Stimulated activated CD8-positive, alpha-beta memory T cell treated with anti-CD3 and anti-CD28 coated beads, Interleukin-12 subunit alpha, Interleukin-12 subunit beta, amount 100 ng/mL, for 1 hour (primary cell): ENCODE measurements around the gene GNPTAB.
A peak's percentile ranks its signal among the peaks of the same experiment; 100 is the strongest.
"Not testable (repeated sequence)": the region's sequence is repeated elsewhere in the genome, so short reads cannot be mapped to it uniquely, and the experiment has no call there.

ENCODE experiments used
- DNase-seq: peaks from one replicate; pipeline ENCODE4 v3.0.0-alpha.2; 2020; ENCODE audit warnings: low read depth

GNPTAB gene

DNA sequence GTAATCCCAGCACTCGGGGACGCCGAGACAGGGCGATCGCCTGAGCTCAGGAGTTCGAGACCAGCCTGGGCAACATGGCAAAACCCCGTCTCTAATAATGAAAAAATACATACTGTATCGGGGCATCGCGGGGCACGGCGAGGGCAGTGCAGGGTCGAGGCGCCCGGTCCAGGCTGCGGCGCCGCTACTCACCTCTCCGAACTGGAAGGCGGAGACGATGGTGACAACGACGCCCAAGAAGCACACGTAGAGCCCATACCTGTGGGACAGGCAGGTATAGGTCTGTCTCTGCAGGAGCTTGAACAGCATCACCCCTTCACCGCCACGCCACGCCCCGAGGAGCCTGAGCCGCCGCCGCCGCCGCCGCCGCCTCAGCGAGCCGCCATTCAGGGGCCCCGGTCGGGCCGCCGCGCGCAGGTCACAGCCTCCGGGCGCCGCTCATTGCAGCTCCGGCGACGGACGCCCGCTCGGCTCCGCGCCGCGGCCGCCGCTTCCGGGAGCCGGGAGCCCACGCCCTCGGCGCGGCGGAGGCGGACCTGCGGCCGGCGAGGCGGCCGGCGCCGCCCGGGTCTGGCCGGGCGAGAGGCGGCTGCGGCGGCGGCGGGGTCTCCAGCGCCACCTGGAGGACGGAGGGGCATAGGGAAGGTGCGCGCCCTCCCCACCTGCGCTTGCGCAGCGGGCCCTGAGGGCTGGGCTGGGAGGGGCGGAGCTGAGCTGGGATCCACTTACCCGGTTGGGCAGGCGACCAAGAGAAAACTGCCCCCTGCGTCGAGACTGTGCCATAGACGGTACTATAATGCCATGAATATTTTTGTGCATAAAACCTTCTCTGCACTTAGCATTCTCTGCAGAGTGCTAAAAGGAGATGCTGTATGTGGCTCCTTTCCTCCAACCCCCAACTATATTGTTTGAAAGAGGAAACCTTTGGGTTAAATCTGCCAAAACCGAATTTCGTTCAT is at the start of gene GNPTAB:
TSS of gene GNPTAB (minus strand) at position 593 of the 959 bp plus-strand sequence. CDS start at position 309, 284 bp downstream.
- peak; percentile 94 for DNase-seq

DNA sequence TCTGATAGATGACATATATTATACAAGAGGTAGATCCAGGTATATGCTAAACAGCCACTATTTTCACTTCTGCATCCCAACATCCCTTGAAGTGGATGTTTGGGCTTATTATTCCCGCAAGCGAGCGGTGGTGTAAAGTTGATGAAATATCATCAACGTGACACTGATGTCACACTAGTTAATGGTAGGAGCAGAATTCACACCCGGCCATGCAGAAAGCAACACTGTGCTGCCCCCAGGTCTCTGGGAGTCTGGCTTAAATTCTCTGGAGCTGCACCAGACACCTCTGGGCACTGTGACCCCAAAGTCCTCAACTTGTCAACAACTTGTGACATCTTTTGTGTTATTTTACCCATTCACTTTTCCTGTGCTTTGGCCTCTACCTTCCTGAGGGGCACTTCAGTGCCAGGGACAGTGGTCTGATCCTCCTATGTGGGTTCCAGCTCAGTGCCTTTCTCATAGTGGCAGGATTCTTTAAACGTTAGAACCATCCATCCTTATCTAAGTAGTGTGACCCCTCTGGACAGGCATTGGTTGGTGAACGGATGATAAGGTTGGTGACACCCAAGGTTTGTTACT is 47.6 kb upstream of the GNPTAB start:
- DNase-seq: no peak

DNA sequence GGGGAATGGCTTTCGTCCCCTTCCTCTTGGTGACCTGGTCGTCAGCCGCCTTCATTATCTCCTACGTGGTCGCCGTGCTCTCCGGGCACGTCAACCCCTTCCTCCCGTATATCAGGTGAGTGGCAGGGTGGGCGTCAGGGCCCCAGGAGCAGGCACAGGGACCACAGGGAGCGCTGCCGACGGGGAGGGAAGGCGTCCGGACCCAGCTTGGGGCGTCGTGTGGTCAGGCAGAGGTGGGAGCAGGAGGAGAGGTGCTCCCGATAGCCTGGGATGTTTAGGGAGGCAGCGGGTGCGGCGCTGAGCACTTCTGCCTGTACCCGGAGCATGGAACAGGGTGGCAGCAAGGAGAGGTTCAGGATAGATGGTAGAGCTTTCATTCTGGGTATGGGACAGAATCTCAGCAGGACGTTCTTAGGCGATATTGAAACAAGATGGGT is 47.1 kb upstream of the GNPTAB start:
- DNase-seq: no peak

DNA sequence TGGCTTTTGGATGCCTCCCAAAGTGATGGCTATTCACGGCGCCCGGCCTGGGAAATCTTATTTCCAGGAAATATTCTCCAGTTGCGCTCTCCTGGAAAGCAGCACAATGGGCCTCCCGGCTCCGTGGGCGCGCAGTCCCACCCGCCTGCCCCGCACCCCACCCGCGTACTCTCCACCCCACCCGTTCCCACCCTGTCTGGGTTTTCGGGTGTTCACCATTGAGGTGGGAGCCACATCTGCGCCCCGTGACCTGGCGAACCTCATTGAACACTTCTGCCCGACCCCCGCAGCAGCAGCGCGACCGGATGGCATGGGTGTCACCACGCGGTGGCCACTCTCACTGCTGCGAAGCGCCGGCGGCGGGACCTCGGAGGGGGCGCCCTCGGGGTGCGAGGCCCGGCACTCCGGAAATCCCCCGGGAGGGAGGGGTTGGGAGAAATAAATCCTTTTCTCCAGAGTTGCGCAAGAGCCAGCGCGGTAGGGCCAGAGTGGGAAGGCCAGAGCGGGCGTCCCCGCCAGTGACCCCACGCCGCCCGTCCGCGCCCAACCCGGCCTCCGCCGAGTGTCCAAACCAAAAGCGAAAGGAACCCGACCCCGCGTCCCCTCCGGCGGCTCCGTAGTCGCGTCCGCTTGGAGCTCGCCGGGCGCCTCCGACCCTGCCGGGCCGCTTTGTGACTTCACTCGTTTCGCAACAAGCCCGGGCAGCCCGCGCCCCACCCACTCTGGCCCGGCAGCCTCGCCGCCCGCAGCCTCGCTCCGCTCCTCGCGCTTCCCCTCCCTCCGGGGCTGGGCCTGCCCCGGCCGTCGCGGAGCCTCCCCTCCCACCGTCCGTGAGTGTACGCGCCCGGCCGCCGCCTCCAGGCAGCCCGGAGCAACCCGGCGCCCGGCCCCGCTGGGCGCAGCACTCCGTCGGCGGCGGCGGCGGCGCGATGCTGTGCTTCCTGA is 46.4 kb upstream of the GNPTAB start, which contains the start of gene DRAM1:
TSS of gene DRAM1 (plus strand) at position 720 of the 945 bp plus-strand sequence. CDS start at position 930, 210 bp downstream.
- peak; percentile 51 for DNase-seq

DNA sequence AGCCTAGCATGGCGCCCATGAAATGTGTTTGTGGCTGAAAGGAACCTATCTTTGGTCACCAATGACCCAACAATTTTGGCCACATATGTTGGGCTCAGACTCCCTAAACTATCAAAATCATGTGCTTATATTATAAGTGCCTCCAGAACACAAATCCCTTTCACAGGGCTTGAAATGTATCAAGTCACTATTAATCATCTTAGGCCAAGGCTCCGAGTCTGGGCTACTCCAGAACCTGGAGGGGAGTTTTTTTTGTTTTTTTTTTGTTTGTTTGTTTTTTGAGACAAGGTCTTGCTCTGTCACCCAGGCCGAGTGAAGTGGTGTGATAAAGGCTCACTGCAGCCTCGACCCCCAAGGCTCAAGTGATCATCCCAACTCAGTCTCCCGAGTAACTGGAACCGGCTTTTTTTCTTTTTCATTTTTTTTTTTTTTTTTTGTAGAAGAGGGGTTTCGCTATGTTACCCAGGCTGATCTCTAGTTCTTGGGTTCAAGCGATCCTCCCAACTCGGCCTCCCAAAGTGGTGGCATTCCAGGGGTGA is 45.6 kb upstream of the GNPTAB start:
- DNase-seq: no peak

DNA sequence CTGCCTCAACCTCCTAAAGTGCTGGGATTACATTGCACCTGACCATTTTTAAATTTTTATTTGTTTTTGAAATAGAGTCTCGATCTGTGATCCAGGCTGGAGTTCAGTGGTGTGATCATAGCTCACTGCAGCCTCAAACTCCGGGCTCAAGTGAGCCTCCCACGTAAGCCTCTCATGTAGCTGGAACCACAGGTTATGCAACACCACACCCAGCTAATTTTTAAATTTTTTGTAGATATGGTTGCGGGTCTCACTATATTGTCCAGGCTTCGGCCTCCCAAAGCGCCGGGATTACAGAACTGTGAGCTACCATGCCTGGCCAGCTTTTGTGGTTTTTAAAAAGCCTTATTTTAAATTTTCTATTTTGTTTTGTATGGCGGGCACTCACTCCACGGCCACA is 44.4 kb upstream of the GNPTAB start:
- DNase-seq: no peak

DNA sequence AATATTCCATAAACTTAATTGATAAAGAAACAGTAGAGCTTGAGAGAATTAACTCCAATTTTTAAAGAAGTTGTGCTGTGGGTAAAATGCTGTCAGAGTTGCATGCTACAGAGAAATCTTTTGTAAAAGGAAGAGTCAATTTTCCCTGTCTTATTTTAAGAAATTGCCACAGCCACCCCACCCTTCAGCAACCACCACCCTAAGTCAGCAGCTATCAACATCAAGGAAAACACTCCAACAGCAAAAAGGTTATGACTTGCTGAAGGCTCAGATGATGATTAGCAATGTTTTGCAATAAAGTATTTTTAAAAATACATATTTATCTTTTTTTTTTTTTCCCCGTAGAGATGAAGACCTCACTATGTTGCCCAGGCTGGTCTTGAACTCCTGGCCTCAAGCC is 40.2 kb upstream of the GNPTAB start:
- no peak for DNase-seq

DNA sequence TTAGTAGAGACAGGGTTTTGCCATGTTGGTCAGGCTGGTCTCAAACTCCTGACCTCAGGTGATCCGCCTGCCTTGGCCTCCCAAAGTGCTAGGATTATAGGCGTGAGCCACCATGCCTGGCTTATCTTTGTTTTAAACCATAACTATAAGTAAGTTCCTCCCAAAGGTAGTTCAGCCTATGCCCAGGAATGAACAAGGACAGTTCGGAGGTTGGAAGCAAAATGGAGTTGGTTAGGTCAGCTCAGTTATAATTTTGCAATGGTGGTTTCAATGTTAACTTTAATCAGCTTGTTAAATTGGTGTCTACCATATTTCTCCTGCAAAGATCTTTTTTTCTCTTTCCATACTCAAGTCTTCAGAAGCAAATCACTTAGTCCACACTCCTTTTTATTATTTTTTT is 36.9 kb upstream of the GNPTAB start:
- DNase-seq: not testable (repeated sequence)

DNA sequence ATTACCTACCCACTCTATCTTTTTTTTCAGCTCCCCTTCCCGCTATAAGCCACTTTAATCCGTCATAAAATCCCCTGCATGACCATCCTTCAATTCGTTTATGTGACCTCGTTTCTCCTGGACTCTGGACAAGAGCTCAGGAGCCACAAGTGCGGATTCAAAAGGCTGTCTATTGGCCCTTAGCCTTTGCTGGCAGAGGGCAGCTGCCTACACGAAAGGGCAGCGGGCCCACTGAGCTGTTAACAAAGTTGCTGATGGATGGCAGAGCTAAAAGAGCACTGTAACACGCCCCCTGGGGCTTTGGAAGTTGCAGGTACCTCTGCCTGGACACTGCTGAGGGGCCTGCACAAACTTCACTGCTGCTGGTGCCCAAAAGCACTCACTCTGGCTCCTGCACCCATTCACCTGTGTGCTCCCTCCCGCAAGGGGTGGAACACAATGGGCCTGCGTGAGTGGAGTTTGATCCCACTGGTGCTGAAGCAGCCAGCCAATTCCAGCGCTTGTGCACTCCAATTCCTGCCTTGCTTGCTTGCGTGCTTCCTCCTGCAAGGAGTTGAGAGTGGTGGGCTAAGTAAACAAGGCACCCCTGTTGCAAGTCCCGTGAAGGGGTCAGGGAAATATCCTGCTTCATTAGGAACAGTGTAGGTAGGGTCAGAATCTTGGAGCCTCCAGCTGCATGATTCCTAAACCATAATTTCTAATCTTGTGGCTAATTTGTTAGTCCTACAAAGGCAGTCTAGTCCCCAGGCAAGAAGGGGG is 36.0 kb upstream of the GNPTAB start:
- no peak for DNase-seq

DNA sequence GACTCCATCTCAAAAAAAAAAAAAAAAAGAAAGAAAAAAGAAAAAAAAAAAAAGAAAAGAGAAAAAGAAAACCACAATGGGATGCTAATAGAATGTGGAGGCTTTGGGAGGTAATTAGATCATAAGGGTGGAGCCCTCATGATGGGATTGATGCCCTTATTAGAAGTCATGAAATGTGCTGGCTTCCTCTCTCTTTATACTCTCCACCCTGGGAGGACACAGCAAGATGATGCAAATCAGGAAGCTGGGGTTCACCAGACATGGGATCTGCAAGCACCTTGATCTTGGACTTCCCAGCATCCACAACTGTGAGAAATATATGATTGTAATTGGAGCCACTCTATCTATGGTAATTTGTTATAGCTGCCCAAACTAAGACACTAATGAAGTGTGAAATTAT is 33.2 kb upstream of the GNPTAB start:
- DNase-seq: no peak

DNA sequence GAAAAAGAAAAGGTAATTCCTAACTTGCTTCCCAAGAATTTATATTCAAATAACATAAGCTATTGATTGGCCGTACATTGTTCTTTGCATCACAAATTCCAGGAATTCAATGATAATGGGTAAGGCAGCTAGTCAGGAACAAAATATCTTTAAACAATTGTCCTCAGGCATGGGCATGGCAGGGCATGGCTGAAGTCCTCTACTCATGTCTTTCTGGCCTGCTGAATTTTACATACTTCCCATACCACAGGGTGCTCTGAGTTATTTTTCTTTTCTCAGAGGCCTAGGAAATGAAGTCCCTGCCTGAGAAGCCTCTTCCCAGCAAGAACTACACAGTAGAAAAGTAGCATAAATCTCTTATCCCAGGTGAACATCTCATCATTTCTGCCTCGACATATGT is 31.5 kb upstream of the GNPTAB start:
- no peak for DNase-seq

DNA sequence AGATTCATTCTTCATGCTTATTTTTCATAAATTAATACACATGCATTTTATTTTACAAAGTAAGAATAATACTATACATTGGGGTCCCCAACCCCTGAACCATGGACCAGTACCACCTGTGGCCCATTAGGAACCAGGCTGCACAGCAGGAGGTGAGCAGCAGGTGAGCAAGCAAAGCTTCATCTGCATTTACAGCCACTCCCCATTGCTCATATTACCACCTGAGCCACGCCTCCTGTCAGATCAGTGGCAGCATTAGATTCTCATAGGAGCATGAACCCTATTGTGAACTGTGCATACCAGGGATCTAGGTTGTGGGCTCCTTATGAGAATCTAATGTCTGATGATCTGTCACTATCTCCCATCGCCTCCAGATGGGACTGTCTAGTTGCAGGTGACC is 30.9 kb upstream of the GNPTAB start:
- DNase-seq: not testable (repeated sequence)

DNA sequence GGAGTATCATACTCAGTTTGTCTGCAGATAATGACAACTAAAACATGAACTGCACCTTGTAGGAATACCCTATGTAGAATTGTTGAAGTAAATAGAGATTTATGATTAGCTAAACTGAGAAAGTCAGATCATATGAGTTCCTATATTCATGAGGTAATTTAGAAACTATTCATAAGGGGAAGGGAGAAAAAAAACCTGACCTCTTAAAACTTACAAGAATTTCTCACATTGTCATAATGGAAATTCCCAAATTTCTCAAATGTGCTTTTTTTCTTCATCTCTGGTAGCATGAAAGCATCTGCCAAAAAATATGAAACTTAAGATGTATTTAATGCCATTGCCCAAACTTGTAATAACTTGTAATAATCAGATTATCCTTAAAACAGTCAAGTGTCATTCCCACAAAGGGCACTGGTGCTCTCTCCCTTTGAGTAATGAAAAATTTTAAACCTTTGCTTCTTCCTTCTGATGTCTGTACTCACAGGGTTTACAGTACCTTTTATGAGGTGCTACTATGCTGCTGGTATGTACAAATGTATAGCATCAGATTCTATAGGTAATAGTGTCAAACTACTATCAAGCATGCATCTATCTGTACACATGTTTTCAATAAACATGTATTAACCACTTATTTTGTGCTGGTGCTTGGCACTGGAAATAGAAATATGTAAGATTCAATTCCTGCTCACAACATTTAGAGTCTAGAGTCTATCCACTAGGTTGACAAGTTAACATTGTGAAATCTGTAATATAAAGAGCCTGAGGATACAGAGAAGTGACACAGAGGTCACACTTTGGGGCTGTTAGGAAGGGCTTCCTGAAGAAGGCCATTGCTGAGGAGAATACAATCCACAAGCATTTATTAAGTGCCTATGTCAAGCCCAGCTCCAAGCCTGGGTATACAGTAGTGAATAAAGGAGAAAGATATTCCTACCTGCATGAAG is 29.2 kb upstream of the GNPTAB start:
- no peak for DNase-seq

DNA sequence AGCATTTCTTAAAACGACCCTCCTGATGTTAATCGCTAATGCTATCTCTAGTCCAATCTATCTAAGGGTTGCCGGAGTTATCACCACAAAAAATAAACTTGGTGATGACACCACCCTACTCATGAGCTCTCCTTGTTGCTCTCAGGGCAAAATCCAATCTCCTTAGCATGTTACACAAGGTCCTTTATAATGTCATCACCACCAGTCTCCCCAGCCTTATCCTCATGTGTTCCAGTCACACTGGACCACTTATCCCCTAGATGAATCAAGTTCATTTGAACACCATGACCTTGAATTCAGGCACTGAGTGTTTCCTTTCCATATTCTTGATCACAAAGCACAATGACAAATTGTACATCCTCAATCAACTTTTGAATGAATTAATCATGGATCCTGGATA is 27.6 kb upstream of the GNPTAB start:
- no peak for DNase-seq

DNA sequence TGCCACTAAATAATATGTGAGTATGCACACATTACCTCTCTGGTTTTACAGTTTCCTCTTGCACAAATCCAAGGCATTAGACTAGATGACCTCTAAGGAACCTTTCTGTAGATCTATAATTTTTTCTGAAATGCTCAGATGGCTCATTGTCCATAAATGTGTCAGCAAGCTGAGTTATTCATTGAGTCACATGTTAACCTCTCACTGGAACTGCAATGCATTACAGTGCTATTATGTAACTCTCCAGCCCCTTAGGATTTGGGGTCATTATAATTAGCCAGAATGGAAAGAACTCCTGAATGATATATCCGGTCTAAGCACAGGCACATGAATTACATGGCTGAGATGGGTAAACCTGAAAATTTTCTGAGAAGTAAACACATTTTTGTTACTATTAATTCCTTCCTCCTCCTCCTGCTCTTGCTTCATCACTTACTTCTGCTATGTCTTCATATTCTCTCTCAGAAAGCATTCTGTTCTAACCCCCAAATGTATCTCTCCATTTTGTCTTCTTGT is 26.3 kb upstream of the GNPTAB start:
- no peak for DNase-seq

DNA sequence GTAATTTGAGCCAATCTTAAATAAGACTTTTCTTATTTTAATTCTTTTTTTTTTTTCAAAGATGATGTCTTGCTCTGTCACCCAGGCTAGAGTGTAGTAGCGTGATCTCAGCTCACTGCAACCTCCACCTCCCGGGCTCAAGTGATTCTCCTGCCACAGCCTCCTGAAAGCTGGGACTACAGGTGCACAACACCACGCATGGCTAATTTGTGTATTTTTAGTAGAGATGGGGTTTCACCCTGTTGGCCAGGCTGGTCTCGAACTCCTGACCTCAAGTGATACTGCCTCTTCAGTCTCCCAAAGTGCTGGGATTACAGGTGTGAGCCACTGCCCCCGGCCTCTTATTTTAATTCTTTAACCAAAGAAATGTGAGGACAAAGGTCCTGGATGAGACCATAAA is 25.9 kb upstream of the GNPTAB start:
- DNase-seq: not testable (repeated sequence)

DNA sequence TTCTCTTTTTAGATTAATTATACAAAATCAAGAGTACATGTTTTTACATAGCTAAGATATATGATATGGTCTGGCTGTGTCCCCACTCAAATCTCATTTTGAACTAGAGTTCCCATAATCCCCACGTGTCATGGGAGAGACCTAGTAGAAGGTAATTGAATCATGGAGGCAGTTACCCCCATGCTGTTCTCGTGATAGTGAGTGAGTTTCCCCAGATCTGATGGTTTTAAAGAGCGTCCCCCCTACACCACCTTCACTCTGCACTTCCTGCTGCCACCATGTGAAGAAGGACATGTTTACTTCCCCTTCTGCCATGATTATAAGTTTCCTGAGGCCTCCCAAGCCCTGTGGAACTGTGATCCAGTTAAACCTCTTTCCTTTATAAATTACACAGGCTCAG is 25.2 kb upstream of the GNPTAB start:
- no peak for DNase-seq

DNA sequence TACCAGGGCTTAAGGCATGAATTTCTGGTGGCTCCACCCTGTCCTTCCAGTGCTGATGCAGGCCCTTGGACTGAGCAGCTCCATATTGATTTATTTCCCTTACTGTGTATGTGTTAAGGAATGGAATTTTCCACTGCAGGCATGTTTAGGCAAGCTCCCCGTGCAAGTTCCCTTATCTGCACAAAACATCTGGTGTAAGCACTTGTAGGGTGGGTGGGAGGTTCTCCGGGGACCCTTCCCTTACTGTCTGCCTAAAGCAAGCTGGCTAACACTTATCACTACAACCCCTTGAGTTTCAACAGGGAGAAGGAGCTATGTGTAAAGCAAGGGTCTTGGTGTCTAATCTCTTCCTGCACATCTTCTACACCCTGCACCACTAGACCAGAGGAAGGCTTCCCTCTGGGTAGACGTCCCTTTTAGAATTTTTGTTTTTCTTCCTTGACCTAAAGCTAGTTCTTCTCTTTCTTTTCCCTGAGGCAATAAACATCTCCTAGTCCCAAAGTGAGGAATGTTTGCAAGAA is 24.7 kb upstream of the GNPTAB start:
- DNase-seq: no peak

DNA sequence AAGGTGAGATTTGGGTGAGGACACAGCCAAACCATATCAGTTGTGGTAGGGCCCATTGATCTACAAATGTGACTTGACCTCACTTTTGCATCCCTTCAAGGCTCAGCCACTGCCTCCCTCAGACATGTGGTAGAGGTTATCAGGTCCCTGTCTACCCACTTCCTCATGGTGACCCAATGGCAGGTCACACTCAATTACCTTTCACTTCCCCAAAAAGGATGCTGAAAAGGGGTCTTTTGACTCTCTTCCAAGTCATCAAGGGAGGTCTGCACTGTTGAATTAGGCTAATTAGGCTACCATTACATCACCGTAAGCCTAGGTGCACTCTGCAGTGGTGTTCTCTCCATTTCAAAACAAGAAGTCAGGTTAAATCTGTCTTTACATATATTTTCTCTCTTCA is 24.0 kb upstream of the GNPTAB start:
- no peak for DNase-seq
